DND-41 (cell line): ENCODE data around the gene RILP.

Experiments
- ATAC-seq: fragments of 200-7000 bp; cut with Tn5 transposase; 3 replicates; pipeline ENCODE4 v1.9.1; 2021; ENCODE audit warnings: low read depth; ENCODE audit not compliant: insufficient read depth
- DNase-seq: peaks from one replicate; pipeline ENCODE4 v3.0.0-alpha.2; 2020
- H2AFZ ChIP-seq: 2 replicates; pipeline ENCODE4 v1.6.0; 2012; ENCODE audit warnings: low read depth, low read length
- H3K27ac ChIP-seq: 2 replicates; pipeline ENCODE4 v1.5.1; 2012; ENCODE audit warnings: low read length, inconsistent platforms
- H3K27me3 ChIP-seq: fragments of 200-600 bp; sonication (generic); 2 replicates; pipeline ENCODE4 v1.6.0; 2012; ENCODE audit warnings: low read length, mild to moderate bottlenecking, inconsistent platforms; ENCODE audit not compliant: insufficient read depth, poor library complexity
- H3K36me3 ChIP-seq: 2 replicates; pipeline ENCODE4 v1.5.1; 2012; ENCODE audit warnings: low read length, inconsistent platforms; ENCODE audit not compliant: insufficient read depth
- H3K4me1 ChIP-seq: 2 replicates; pipeline ENCODE4 v1.5.1; 2012; ENCODE audit warnings: mild to moderate bottlenecking, low read length; ENCODE audit not compliant: insufficient read depth
- H3K4me2 ChIP-seq: 2 replicates; pipeline ENCODE4 v1.6.0; 2012; ENCODE audit warnings: mild to moderate bottlenecking, moderate library complexity, low read length, inconsistent platforms; ENCODE audit not compliant: insufficient read depth
- H3K4me3 ChIP-seq, 2 experiments: fragments of 200-600 bp in 1 of 2; shearing (Covaris generic) in 1 of 2; 2 replicates each; pipeline ENCODE4 v1.5.1; 2012 to 2016; ENCODE audit warnings: inconsistent platforms in 2 of 2, low read length in 2 of 2, mild to moderate bottlenecking in 2 of 2, low read depth in 1 of 2, moderate library complexity in 1 of 2
- H3K79me2 ChIP-seq: 2 replicates; pipeline ENCODE4 v1.6.0; 2012; ENCODE audit warnings: low read length, inconsistent platforms; ENCODE audit not compliant: insufficient read depth
- H3K9ac ChIP-seq: 2 replicates; pipeline ENCODE4 v1.6.0; 2012; ENCODE audit warnings: low read depth, mild to moderate bottlenecking, inconsistent platforms, low read length, moderate library complexity
- H3K9me3 ChIP-seq: 2 replicates; pipeline ENCODE4 v1.5.1; 2012; ENCODE audit warnings: low read length, moderate library complexity, mild to moderate bottlenecking, inconsistent platforms; ENCODE audit not compliant: insufficient read depth, severe bottlenecking
- H4K20me1 ChIP-seq: 2 replicates; pipeline ENCODE4 v1.6.0; 2012; ENCODE audit warnings: low read length; ENCODE audit not compliant: insufficient read depth
- CTCF ChIP-seq: IDR thresholded peaks from 2 replicates; pipeline ENCODE4 v1.5.1; 2012; ENCODE audit warnings: borderline replicate concordance, low read length, moderate library complexity, mild to moderate bottlenecking; ENCODE audit not compliant: poor library complexity, severe bottlenecking; ENCODE audit errors: extremely low read depth
- EZH2 ChIP-seq: IDR thresholded peaks from 3 replicates; pipeline ENCODE4 v1.6.1; 2012; ENCODE audit warnings: borderline replicate concordance, low read depth, mild to moderate bottlenecking, moderate library complexity, low read length, inconsistent platforms; ENCODE audit not compliant: severe bottlenecking

Gene RILP

GRCh38 chr17:1649844-1650501, at the start of gene RILP:
TSS of gene RILP (minus strand) at chr17:1649866. CDS start at chr17:1649804, 62 bp downstream.
- H3K9me3 ChIP-seq, result no peaks in the 10 kb centered on the region
- H3K9ac ChIP-seq, result peak within 1 kb of the TSS; percentile 64
- TF ChIP-seq CTCF (no peak), EZH2 (no peak)
- H3K4me2 ChIP-seq, result peak within 1 kb of the TSS; percentile 97
- ATAC-seq, result peak; percentile 64
- peak within 1 kb of the TSS; percentile 77 for H2AFZ ChIP-seq
- H3K27me3 ChIP-seq, result no peaks in the 10 kb centered on the region
- no peaks in the 10 kb centered on the region for H3K79me2 ChIP-seq
- H4K20me1 ChIP-seq, result peaks cover 33% of the 10 kb centered on the region
- peak within 1 kb of the TSS; percentile 31 to 68 for H3K4me3 ChIP-seq
- H3K36me3 ChIP-seq, result peaks cover 52% of the 10 kb centered on the region
- peak within 1 kb of the TSS; percentile 71 for H3K27ac ChIP-seq
- peaks cover 29% of the 10 kb centered on the region for H3K4me1 ChIP-seq
- peak; percentile 71 for DNase-seq

- no peak for DNase-seq
- H3K4me1 ChIP-seq, result no peaks in the 10 kb centered on the region
- TF ChIP-seq CTCF (no peak), EZH2 (no peak)
These were observed 48.0 kb upstream of the RILP start for GRCh38 chr17:1697681-1698080.

GRCh38 chr17:1695365-1695764, 45.7 kb upstream of the RILP start:
- H3K27me3 ChIP-seq, result no peaks in the 10 kb centered on the region
- no peak overlapping the region for H3K4me2 ChIP-seq
- H3K4me1 ChIP-seq, result no peaks in the 10 kb centered on the region
- H2AFZ ChIP-seq, result no peak overlapping the region
- no peaks in the 10 kb centered on the region for H4K20me1 ChIP-seq
- H3K9me3 ChIP-seq, result no peaks in the 10 kb centered on the region
- no peak overlapping the region for H3K4me3 ChIP-seq
- no peak overlapping the region for H3K9ac ChIP-seq
- TF ChIP-seq EZH2 (no peak), CTCF (no peak)
- no peaks in the 10 kb centered on the region for H3K36me3 ChIP-seq
- H3K79me2 ChIP-seq, result no peaks in the 10 kb centered on the region
- ATAC-seq (no peak), DNase-seq (no peak)
- no peak overlapping the region for H3K27ac ChIP-seq

More at GRCh38 chr17:1697681-1698080, 48.0 kb upstream of the RILP start:
- ATAC-seq, result no peak
- no peaks in the 10 kb centered on the region for H3K36me3 ChIP-seq
- no peak overlapping the region for H2AFZ ChIP-seq
- no peak overlapping the region for H3K4me3 ChIP-seq
- H4K20me1 ChIP-seq, result no peaks in the 10 kb centered on the region
- no peaks in the 10 kb centered on the region for H3K27me3 ChIP-seq
- no peak overlapping the region for H3K27ac ChIP-seq
- H3K79me2 ChIP-seq, result no peaks in the 10 kb centered on the region
- no peak overlapping the region for H3K9ac ChIP-seq
- no peak overlapping the region for H3K4me2 ChIP-seq
- H3K9me3 ChIP-seq, result no peaks in the 10 kb centered on the region
